ENCODE measurements around the gene BPIFB1. TPM values are rescaled to one million over a fixed set of nuclear protein-coding genes. Genes with fewer than 3 reads are reported as not detected.

The BPIFB1 gene
- total RNA-seq, 4 donors from 2014 or later = 0.21 TPM; not detected in 3

GRCh38 chr20:33332905-33333456 is 50.0 kb downstream of the BPIFB1 start:
- Histone ChIP-seq H3K27ac (no peak overlapping the region), H3K9me3 (no peaks in the 10 kb centered on the region), H3K27me3 (no peaks in the 10 kb centered on the region), H3K4me3 (no peak overlapping the region), H3K36me3 (no peaks in the 10 kb centered on the region), H3K4me1 (no peaks in the 10 kb centered on the region)
- DNase-seq = no peak
- intact Hi-C loops (cut with DNase I; ENCODE audit: low total_unique reads) = no loop called here
- TF ChIP-seq POLR2A (IDR thresholded peaks at IDR 0.05) = no peak
- TF ChIP-seq CTCF (IDR thresholded peaks at IDR 0.05) = no peak

DNA sequence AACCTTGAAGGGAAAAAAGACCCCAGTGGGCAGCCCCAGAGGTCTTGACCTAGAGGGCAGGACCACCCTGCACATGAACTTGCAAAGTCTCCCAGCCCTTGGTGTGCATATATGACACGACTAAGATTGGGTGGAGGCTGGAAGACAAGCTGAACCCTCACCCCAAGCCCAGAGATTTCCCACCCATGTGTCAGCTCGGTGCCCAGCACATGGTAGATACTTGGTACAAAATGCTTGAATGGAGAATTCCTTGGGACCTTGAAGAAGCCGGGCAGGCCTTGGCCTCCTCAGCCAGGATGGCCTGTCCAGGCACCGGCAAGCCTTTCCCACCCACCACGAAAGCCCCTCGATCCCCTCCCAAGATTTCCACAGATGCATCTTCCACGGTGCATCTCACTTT is 50.6 kb downstream of the BPIFB1 start:
- H3K9me3 ChIP-seq = no peaks in the 10 kb centered on the region
- DNase-seq = no peak
- no peak overlapping the region for H3K27ac ChIP-seq
- intact Hi-C loops (cut with DNase I; ENCODE audit: low total_unique reads) = no loop called here
- H3K27me3 ChIP-seq = no peaks in the 10 kb centered on the region
- H3K4me1 ChIP-seq = no peaks in the 10 kb centered on the region
- H3K4me3 ChIP-seq = no peak overlapping the region
- TF ChIP-seq CTCF (IDR thresholded peaks at IDR 0.05) = no peak
- TF ChIP-seq POLR2A (IDR thresholded peaks at IDR 0.05) = no peak
- no peaks in the 10 kb centered on the region for H3K36me3 ChIP-seq

DNA sequence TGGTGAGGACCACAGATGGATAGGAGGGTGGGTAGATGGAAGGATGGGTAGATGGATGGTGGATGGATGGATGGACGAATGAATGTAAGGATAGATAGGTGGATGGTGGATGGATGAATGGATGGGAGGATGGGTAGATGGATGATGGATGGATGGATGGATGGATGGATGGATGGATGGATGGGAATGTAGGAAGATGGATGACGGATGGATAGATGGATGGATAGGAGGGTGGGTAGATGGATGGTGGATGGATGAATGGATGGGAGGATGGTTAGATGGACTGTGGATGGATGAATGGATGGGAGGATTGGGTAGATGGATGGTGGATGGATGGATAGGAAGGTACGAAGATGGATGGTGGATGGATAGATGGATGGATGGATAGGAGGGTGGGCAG is 51.1 kb downstream of the BPIFB1 start:
- TF ChIP-seq CTCF (IDR thresholded peaks at IDR 0.05) (no peak), POLR2A (IDR thresholded peaks at IDR 0.05) (no peak)

DNA sequence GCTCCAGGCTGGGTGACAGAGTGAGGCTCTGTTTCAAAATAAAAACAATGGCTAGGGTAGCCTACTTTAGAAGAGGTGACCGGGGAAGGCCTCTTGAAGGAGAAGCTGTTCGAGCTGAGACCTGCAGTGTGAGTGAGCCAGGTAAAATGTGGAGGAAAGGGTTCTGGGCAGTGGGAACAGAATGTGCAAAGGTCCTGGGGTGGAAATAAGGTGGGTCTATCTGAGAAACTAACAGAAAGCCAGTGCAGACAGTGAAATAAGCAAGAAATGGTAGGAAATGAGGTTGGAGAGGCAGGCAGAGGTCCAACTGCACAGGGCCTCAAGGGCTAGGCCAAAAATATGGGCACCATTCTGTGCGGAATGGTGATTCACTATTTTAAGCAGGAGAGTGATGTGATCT is 53.4 kb downstream of the BPIFB1 start:
- Histone ChIP-seq H3K27ac (no peak overlapping the region), H3K27me3 (no peaks in the 10 kb centered on the region), H3K36me3 (no peaks in the 10 kb centered on the region), H3K4me1 (no peaks in the 10 kb centered on the region), H3K9me3 (no peaks in the 10 kb centered on the region), H3K4me3 (no peak overlapping the region)
- TF ChIP-seq POLR2A (IDR thresholded peaks at IDR 0.05) (no peak), CTCF (IDR thresholded peaks at IDR 0.05) (no peak)
- intact Hi-C loops (cut with DNase I; ENCODE audit: low total_unique reads) = no loop called here
- DNase-seq = no peak

More for the DNA sequence above, 51.1 kb downstream of the BPIFB1 start:
- intact Hi-C loops (cut with DNase I; ENCODE audit: low total_unique reads) = no loop called here
- Histone ChIP-seq H3K27me3 (no peaks in the 10 kb centered on the region), H3K4me1 (no peaks in the 10 kb centered on the region), H3K36me3 (no peaks in the 10 kb centered on the region), H3K9me3 (no peaks in the 10 kb centered on the region), H3K4me3 (no peak overlapping the region), H3K27ac (no peak overlapping the region)
- no peak for DNase-seq

DNA sequence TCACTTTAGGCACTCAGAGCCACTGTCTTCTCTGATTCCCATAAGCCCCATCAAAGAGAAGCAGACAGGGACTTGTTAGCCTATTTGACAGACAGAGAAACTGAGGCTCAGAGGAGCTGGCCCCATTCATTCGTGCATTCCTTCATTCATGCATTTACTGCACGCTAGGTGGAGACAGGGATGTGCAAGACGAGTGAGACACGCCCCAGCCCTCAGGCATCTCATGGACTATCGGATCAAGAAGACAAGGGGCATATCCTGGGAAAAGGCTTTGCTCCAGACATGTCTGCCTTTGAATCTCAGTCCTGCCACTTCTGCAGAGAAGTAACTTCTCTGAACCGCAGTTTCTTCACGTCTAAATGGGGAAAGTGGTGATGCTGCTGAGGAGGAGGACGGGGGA is 54.1 kb downstream of the BPIFB1 start:
- H3K27ac ChIP-seq = no peak overlapping the region
- H3K27me3 ChIP-seq = no peaks in the 10 kb centered on the region
- intact Hi-C loops (cut with DNase I; ENCODE audit: low total_unique reads) = no loop called here
- no peak for DNase-seq
- H3K4me3 ChIP-seq = no peak overlapping the region
- H3K36me3 ChIP-seq = no peaks in the 10 kb centered on the region
- H3K4me1 ChIP-seq = no peaks in the 10 kb centered on the region
- no peak for TF ChIP-seq POLR2A (IDR thresholded peaks at IDR 0.05)
- TF ChIP-seq CTCF (IDR thresholded peaks at IDR 0.05) = no peak
- H3K9me3 ChIP-seq = no peaks in the 10 kb centered on the region
